Endodermal cell (in vitro differentiated cells): ENCODE data around the gene TCF12. TPM values are rescaled to one million over a fixed set of nuclear protein-coding genes. Genes with fewer than 3 reads are reported as not detected.

Source experiments
- DNase-seq: peaks from one replicate; pipeline ENCODE4 v3.0.0-alpha.2; 2017
- H3K27ac ChIP-seq: 2 replicates; pipeline ENCODE4 v1.5.1; 2013; ENCODE audit warnings: mild to moderate bottlenecking, low read depth, low read length, moderate library complexity
- H3K27me3 ChIP-seq: 2 replicates; pipeline ENCODE4 v1.6.1; 2013; ENCODE audit warnings: mild to moderate bottlenecking, low read length, moderate library complexity; ENCODE audit not compliant: insufficient read depth, control insufficient read depth, poor library complexity, severe bottlenecking
- H3K36me3 ChIP-seq: 2 replicates; pipeline ENCODE4 v1.7.0; 2013; ENCODE audit warnings: mild to moderate bottlenecking, low read length, moderate library complexity; ENCODE audit not compliant: control insufficient read depth, insufficient read depth
- H3K4me1 ChIP-seq: one replicate; pipeline ENCODE4 v1.7.0; 2013; ENCODE audit warnings: low read length; ENCODE audit not compliant: control insufficient read depth, insufficient read depth
- H3K4me3 ChIP-seq: 2 replicates; pipeline ENCODE4 v1.5.1; 2013; ENCODE audit warnings: mild to moderate bottlenecking, low read length, moderate library complexity
- H3K9ac ChIP-seq: 2 replicates; pipeline ENCODE4 v1.6.1; 2013; ENCODE audit warnings: mild to moderate bottlenecking, low read length, moderate library complexity; ENCODE audit not compliant: poor library complexity, severe bottlenecking; ENCODE audit errors: extremely low read depth
- H3K9me3 ChIP-seq: 2 replicates; pipeline ENCODE4 v1.6.1; 2013; ENCODE audit warnings: mild to moderate bottlenecking, low read length, moderate library complexity; ENCODE audit not compliant: control insufficient read depth
- H3K27ac Mint-ChIP-seq: 2 replicates; pipeline ENCODE4 v1.8.0; 2020; ENCODE audit warnings: mixed read lengths
- H3K27me3 Mint-ChIP-seq: 2 replicates; pipeline ENCODE4 v1.8.0; 2021; ENCODE audit warnings: mild to moderate bottlenecking, mixed read lengths; ENCODE audit not compliant: insufficient read depth
- H3K36me3 Mint-ChIP-seq: 2 replicates; pipeline ENCODE4 v1.8.0; 2020; ENCODE audit warnings: low read depth, mixed read lengths
- H3K4me1 Mint-ChIP-seq: 2 replicates; pipeline ENCODE4 v1.8.0; 2020; ENCODE audit warnings: mixed read lengths
- H3K4me3 Mint-ChIP-seq: 2 replicates; pipeline ENCODE4 v1.8.0; 2020; ENCODE audit warnings: mild to moderate bottlenecking, moderate library complexity, mixed read lengths
- H3K9me3 Mint-ChIP-seq: 2 replicates; pipeline ENCODE4 v1.8.0; 2020; ENCODE audit warnings: mild to moderate bottlenecking, mixed read lengths
- WGBS, 2 experiments: methylation state at CpG; one replicate each; pipeline versions ENCODE4 v1.1.5 to v1.1.7; 2013; ENCODE audit warnings: missing lambda C conversion rate in 2 of 2, mixed read lengths in 1 of 2; ENCODE audit not compliant: insufficient coverage in 1 of 2, insufficient read length in 1 of 2; 5-methylcytosine and 5-hydroxymethylcytosine counted together
- total RNA-seq, 2 donors: library from RNA; stranded (reverse); fragmentation: NEBNext Ultra II Directional in 1 of 2; extraction: Animal tissue kit (Norgen Biotek cat#: 25700) in 1 of 2; gene quantifications; 2 replicates in 1 of 2; 3 replicates in 1 of 2; pipeline ENCODE4 v1.2.1, GENCODE V29; 2021
- TF ChIP-seq, protein P1 (sequence below): fragments of 200-600 bp; sonication (generic); conservative IDR thresholded peaks from 2 replicates; pipeline ENCODE4 v1.5.0; 2021; ENCODE audit warnings: antibody characterized with exemption, mild to moderate bottlenecking

Gene TCF12
- total RNA-seq, 2 donors from 2014 or later: 103 to 121 TPM

DNA sequence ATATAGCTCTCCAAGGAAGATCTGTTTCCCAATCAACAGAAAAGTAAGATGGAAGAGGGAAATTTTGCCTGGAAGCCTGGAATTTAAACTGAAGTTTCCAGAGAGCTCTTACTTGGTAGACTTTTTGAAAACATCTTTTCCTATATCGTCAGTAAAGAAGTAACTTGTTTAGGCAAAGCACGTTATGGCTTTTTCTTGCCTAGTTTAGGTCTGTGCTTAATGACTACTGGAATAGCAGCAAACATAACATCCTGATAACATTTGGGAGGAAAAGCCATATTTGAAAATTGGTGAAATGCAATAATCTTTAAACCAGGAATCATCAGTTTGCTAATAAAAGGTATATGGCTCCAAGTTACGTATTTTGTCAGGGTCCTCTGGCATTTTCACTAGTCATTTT lies 297.4 kb downstream of the TCF12 start:
- H3K27ac ChIP-seq: peak overlapping the region; percentile 3
- H3K4me3 ChIP-seq: no peak overlapping the region
- H3K4me3 Mint-ChIP-seq: no peak overlapping the region
- no peaks in the 10 kb centered on the region for H3K9me3 Mint-ChIP-seq
- peaks cover 6% of the 10 kb centered on the region for H3K4me1 ChIP-seq
- no peaks in the 10 kb centered on the region for H3K36me3 ChIP-seq
- H3K27me3 Mint-ChIP-seq: no peaks in the 10 kb centered on the region
- peaks cover 25% of the 10 kb centered on the region for H3K4me1 Mint-ChIP-seq
- peak overlapping the region; percentile 20 for H3K27ac Mint-ChIP-seq
- 71 to 89% methylated on average over 1 to 3 of the region's 3 CpGs for WGBS, 2 experiments
- no peak for DNase-seq
- no peaks in the 10 kb centered on the region for H3K27me3 ChIP-seq
- peaks cover 2% of the 10 kb centered on the region for H3K36me3 Mint-ChIP-seq
- TF ChIP-seq, protein P1, sequence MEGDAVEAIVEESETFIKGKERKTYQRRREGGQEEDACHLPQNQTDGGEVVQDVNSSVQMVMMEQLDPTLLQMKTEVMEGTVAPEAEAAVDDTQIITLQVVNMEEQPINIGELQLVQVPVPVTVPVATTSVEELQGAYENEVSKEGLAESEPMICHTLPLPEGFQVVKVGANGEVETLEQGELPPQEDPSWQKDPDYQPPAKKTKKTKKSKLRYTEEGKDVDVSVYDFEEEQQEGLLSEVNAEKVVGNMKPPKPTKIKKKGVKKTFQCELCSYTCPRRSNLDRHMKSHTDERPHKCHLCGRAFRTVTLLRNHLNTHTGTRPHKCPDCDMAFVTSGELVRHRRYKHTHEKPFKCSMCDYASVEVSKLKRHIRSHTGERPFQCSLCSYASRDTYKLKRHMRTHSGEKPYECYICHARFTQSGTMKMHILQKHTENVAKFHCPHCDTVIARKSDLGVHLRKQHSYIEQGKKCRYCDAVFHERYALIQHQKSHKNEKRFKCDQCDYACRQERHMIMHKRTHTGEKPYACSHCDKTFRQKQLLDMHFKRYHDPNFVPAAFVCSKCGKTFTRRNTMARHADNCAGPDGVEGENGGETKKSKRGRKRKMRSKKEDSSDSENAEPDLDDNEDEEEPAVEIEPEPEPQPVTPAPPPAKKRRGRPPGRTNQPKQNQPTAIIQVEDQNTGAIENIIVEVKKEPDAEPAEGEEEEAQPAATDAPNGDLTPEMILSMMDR: no peak
- H3K9ac ChIP-seq: no peak overlapping the region
- H3K9me3 ChIP-seq: no peaks in the 10 kb centered on the region

DNA sequence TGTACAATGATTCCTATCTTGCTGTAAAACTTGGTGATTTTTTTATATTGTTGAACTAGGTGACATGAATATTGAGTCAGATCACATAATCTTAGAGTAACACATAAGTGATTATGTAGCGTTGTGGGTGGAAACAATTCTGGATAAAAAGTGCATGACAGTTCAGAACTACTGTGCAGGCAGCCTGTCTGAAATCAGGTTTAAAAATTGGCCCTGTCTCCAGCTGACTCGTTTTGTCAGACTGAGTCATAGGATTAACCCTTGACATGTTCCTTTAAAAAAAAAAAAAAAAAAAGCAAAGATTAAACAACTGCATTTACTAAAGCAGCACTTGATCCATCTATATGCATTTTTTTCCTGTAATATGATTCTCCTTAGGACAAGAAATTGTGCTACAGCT lies 297.8 kb downstream of the TCF12 start:
- peak overlapping the region; percentile 3 for H3K27ac ChIP-seq
- DNase-seq: no peak
- H3K9me3 ChIP-seq: no peaks in the 10 kb centered on the region
- Mint-ChIP-seq H3K27ac (peak overlapping the region; percentile 20), H3K4me3 (no peak overlapping the region), H3K27me3 (no peaks in the 10 kb centered on the region), H3K36me3 (peaks cover 2% of the 10 kb centered on the region), H3K9me3 (no peaks in the 10 kb centered on the region), H3K4me1 (peaks cover 25% of the 10 kb centered on the region)
- no peak overlapping the region for H3K4me3 ChIP-seq
- no peaks in the 10 kb centered on the region for H3K27me3 ChIP-seq
- no peaks in the 10 kb centered on the region for H3K36me3 ChIP-seq
- TF ChIP-seq, protein P1: no peak
- H3K9ac ChIP-seq: no peak overlapping the region
- H3K4me1 ChIP-seq: peaks cover 6% of the 10 kb centered on the region
- WGBS, 2 experiments: 42 to 79% methylated on average over 2 of the region's 2 CpGs

DNA sequence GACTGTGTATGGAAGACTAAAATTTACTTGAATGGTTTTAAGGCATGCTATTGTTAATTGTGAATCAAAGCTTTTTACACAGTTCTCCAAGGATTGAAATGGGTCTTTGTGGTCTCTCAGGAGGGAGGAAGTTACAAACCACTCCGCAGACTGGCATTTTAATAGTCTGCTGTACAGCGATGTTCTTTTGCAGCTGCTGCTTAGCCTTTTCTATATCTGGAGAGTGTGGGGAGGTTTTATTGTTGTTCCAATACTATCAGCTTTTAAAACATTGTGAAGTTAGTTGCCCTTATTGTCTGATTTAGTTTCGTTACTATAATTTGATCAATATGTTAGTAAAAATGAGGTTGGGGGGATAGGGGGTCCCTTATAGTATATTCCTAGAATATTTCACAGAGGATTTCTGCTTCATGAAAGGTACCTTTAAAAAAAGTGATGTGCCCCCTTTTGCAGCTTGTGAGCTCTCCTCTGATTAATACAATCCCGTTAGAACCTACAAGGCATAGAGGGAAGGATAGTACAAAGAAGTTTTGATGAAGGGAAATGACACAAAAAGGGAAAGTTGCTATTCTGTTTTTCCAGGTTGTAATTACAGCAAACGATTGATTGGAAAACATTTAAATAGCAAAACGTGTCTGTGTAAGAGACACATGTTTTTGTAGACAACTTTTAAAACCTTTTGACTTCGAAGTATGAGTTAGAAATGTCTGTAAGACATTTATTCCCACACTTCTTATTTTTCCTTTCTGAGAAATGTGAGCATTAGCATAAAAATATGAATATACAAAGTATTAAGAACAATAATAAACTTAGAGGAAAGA lies 299.5 kb downstream of the TCF12 start:
- peaks cover 2% of the 10 kb centered on the region for H3K36me3 Mint-ChIP-seq
- Histone ChIP-seq H3K4me3 (no peak overlapping the region), H3K36me3 (no peaks in the 10 kb centered on the region), H3K4me1 (peaks cover 6% of the 10 kb centered on the region), H3K9me3 (no peaks in the 10 kb centered on the region), H3K27me3 (no peaks in the 10 kb centered on the region), H3K9ac (no peak overlapping the region), H3K27ac (peak overlapping the region; percentile 89)
- TF ChIP-seq, protein P1: no peak
- DNase-seq: no peak
- 43 to 71% methylated on average over 3 to 5 of the region's 7 CpGs for WGBS, 2 experiments
- no peaks in the 10 kb centered on the region for H3K27me3 Mint-ChIP-seq
- H3K4me3 Mint-ChIP-seq: no peak overlapping the region
- no peak overlapping the region for H3K27ac Mint-ChIP-seq
- H3K9me3 Mint-ChIP-seq: no peaks in the 10 kb centered on the region
- H3K4me1 Mint-ChIP-seq: peaks cover 25% of the 10 kb centered on the region
